Measurements from ENCODE around the gene NELL1.

The NELL1 gene

DNA sequence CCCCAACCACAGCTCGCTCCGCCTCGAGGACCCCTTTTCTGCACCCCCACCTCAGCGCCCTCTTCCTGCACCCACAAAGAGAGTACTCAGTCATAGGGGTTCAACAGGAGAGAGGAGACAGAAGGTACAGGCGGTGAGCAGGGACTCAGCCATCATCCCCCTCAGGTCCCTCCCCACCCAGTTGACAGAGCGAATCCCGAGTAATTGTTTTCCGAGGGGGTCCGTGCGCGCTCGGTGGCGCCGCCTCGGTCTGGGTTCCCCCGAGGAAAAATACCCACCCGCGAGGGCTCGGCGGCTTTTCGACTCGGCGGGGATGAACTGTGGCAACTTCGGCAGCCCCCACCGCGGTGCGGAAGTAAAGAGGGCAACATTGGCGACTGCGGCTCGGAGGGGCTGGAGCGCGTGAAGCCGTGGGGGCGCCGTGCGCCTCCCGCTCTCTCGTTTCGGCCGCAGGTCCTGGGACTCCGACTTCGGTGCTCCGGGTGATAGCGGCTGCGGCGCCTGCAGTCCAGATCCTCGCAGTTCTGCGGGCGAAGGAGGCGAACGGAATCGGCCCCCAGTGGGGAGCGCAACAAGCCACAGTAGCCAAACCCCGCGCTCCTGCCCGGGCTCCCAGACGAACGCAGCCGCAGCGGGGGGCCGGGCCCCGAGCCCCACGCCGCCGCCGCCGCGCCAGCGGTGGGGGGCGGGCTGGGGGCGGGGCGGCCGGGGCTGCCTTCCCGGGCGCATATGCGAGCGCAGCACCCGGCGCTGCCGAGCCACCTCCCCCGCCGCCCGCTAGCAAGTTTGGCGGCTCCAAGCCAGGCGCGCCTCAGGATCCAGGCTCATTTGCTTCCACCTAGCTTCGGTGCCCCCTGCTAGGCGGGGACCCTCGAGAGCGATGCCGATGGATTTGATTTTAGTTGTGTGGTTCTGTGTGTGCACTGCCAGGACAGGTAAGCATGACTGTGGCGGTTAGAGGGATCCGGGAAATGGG, at the start of gene NELL1:
Gene NELL1, plus strand, starts transcription at position 743 of the 976 bp plus-strand sequence.
- DNase-seq (ENCODE audit: low spot score), result peak; percentile 32

DNA sequence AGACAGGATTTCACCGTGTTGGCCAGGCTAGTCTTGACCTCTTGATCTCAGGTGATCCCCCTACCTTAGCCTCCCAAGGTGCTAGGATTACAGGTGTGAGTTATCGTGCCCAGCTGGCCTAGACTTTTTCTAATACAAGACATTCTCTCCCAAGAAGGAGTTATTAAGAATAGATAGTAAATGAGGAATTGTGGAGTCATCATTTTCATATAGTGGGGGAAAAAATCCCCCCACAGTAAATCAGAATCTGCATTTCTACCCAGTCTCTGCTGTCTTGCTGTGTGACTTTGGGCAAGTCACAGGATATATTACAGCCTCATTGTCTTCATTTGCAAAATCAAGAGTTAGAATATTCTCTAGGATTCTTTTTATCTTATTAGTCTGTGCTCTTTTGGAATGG, 48.4 kb upstream of the NELL1 start:
- DNase-seq (ENCODE audit: low spot score), result no peak

DNA sequence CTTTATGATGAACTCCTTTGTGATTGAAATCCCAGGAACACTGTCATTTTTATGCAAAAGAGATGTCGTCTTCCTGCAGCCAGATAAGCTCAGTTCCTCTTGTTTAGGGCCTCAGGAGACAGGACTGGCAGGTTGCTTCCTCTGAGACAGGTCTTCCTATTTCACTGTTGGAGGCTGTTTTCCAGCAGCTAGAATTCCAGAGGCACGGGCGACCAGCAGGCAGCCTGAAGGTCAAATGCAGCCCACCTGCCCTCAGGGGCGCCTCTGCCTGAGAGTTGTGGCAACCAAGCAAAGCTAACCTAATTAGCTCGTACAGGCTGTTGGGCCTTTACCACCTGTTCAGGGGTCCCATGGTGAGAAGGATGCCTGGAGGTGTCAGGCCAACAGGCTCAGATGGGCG, 47.7 kb upstream of the NELL1 start:
- no peak for DNase-seq (ENCODE audit: low spot score)

DNA sequence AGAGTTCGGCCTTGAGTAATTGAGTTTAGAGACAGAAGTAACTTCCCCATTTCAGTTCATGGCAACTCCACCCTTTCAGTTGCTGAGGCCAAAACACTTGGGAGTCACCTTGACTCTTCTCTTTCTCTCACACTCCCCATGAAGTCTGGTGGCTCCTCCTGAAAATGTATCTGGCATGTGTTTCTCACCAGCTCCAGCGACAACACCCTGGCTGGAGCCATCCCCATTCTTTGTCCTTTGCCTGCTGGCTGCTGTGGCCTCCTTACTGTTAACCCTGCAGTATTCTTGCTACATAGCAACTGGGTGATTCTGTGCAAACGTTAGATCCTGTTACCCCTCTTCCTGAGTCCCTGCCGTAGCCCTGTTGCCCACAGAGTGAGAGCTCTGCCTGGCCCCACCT, 46.1 kb upstream of the NELL1 start:
- no peak for DNase-seq (ENCODE audit: low spot score)

DNA sequence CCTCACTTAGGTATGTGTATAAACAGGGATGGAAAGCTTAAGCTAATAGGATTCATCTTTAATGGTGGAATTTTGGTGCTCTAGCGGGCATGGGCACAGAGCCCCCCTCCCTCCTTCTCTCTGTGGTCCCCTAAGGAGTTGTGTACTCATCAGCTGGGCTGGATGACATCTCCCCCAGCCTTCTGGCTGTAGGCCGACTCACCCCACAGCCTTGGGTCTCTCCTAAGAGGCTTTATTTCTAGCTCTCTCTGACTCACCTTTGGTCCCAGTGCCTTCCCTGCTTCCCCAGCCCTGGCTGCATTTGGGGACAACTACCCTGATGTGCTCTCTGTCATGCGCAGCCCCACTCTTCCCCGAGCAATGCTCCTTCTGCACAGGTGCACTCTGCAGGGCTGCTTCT, 43.1 kb upstream of the NELL1 start:
- DNase-seq (ENCODE audit: low spot score), result no peak

DNA sequence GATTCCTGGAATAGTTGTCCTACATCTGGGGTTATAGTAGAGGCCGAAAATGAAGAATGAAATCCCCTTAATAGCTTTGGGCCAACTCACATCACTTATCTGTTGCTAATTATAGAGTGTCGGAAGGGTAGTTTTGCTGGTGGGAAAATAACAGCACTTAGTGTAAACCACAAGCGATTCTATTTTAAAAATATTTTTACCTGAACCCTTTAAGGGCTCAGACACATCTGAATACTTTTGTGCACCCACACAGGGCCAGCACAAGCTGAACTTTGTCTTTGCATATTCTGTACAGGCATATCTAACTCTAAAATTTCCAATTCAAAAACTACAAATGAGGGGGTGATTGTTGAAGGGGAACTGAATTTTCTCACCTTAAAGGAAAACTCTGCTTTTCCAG, 42.4 kb upstream of the NELL1 start:
- no peak for DNase-seq (ENCODE audit: low spot score)

DNA sequence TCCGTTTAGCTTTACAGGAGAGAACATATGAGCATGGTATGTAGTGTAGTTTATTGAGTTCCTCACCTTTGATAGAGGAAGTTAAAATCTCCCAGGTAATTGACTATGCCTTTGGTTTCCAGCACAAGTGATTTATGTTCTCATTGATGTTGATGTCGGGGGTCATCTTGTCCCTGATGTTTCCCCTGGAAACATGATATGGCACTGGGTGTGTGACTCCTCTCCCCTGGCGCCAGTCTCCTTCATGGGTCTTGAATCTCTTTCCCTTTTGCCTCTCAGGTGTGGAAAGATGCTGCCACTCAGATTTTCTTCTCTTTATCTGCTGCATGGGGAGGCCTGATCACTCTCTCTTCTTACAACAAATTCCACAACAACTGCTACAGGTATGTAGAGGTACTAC, 41.7 kb upstream of the NELL1 start:
- DNase-seq (ENCODE audit: low spot score), result no peak

DNA sequence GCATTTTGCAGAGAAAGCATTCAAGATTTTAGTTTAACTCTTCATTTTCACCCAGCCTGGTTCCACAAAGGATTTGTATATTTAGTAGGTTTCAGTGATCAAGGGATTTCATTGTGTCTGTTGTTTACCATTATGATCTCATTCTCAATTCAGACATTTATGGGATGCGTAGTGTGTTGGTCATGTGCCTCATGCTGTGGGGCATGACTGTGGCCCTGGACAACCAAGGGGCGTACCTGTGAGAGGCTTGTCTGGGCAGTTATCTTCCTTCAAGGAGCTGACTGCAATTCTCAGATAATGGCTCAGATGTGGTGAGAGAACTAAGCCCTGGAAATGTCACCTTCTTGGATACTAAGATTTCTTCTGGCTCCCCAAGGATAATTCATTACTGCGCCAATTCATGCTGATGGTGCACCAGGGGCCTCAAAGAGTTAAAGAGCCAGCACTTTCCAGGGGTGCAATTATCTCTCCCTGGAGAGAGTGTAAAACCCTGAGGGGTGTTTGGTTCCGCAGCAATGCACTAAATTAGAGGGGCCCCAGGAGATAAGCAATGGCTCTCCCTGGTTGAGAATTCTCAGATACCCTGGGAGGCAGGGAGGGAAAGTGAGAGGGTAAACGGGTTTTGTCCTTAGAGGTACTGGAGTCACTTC, 37.7 kb upstream of the NELL1 start:
- no peak for DNase-seq (ENCODE audit: low spot score)

DNA sequence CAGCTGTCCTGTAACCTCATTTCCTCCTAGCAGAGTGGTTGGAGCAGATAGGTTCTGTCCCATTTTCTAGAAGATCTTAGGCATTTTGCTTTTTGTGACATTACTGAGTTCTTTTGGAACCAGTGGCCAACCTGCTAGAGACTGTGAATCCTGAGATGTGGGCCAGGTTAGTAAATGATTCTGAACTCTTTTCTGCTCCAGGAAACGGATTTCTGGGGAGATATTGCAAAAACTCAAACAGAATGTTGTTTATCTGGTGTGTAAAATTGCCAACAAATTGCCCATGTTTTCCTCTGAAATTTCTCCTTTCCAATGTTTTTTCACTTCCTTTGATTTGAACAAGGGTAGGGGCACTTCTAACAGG, 37.2 kb upstream of the NELL1 start:
- no peak for DNase-seq (ENCODE audit: low spot score)

DNA sequence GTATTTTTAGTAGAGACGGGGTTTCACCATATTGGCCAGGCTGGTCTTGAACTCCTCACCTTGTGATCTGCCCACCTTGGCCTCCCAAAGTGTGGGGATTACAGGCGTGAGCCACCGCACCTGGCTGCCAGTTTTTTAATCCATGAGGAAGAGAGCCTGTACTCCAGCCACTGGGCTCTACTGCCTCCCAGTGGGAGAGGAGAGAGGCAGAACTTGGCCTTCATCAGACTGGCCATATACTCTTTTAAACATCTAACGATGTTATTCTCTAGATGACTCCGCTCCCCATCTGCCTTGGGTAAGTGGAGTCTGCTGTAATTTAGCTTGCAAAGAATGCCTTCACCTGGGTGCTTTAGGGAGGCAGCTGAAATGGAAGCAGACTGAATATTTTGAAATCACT, 35.3 kb upstream of the NELL1 start:
- DNase-seq (ENCODE audit: low spot score), result no peak

DNA sequence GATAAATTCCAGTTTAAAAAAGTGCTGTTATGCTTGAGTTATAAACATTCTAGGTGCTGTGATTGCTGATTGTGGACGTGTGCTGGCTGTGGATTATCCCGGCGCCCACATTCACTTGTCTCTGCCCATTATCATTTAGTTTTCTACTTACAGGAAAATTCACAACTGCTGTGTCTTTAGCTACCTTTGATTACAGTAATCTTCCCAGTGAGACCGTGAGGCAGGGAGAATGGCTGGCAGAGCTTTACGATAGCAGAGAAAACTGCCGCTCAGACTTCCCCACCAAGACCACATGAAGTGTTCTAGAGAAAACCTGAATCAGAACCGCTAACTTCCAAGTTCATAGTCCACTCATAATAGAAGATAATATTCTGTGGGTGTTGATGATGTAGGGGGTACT, 34.6 kb upstream of the NELL1 start:
- DNase-seq (ENCODE audit: low spot score), result no peak

DNA sequence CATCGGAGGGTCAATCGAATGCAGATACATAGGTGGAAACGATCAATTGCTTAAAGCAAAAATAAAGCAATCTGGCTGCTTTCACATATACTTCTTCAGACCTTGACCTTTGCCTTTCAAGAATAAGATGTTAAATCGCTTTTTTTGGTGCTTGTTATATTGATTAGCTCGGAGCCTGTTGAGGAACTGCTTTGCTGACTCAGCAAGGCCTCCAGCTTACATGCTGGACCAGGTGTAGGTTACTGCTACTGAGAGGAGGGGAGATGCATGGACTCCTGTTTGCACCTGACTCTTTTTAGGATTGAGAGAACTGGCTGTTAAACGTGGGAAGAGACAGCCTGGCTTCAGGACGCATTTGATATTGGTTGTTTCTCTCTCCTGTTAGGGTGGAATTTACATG, 31.3 kb upstream of the NELL1 start:
- no peak for DNase-seq (ENCODE audit: low spot score)

DNA sequence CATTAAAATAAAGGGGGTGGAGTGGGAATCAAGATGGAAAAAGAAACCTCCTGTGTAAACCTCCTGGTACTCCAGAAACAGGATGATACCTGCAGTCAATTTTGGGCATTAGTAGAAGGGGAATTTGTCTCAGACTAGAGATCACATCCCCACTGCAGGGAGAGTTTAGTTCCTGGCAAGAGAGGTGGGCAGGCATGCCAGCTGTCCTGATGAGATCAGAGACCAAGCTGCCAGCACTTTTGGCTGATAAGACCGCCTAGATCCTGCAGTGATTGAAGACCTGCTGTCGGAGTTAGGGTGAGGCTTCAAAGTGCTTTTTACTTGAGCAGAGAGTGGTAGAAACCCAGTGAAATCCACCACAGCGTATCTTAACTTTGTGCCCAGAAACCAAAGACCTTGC, 29.7 kb upstream of the NELL1 start:
- no peak for DNase-seq (ENCODE audit: low spot score)

DNA sequence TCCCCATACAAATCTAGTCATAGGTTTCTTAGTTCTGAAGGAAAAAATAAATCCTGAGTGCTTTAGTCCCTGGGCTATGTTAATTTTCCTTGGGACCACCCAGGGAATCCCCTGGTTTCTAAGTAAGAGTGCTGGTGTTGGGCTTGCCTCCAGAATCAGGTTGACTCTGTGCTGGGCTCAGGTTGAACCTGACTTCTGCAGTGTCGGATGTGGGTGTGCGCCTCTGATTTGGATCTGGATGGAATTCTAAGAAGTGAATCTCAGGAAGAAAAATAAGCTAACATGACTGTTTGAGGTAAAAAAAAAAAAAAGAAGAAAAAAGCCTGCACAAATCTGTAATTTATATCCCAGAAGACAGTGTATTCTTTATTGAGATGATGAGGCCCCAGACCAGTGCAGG, 29.0 kb upstream of the NELL1 start:
- no peak for DNase-seq (ENCODE audit: low spot score)

DNA sequence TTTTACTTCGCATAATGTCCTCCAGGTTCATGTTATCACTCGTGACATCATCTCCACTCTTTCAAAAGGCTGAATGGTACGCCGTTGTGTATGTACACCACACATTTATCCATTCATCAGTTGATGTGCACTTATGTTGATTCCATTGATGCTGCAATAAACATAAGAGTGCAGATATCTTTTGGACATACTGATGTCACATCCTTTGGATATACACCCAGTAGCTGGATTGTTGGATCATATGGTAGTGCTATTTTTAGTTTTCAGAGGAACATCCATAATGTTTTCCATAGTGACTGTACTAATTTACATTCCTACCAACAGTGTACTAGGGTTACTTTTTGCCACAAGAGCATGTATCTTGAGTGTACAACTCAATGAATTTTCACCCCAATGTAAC, 25.0 kb upstream of the NELL1 start:
- DNase-seq (ENCODE audit: low spot score), result no peak

DNA sequence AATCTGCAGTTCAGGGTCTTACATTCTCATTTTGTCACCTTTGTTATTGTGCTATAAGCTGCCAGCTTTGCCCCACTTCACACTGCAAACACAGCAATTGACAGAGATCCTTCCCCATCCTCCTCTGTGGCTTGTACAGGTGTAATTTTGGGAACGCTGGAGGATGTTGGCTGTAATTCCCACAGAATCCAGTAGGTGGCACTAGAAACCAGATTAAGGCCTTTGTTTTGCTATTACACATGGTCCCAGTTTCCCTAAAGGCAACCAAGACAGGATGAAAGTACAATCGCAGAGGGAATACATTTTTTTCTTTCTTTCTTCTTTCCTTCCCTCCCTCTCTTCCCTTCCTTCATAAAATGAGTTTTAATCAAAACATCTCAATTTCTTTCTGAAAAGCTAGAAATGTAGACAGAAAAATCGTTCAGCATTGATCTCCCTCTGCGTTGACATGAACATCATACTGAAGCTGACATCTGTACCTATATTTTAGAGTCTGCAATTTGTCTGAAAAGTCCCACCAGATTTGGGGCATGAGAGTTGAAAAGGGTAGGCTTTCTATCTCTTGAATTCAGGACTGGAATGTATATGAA, 21.3 kb upstream of the NELL1 start:
- DNase-seq (ENCODE audit: low spot score), result peak; percentile 46

DNA sequence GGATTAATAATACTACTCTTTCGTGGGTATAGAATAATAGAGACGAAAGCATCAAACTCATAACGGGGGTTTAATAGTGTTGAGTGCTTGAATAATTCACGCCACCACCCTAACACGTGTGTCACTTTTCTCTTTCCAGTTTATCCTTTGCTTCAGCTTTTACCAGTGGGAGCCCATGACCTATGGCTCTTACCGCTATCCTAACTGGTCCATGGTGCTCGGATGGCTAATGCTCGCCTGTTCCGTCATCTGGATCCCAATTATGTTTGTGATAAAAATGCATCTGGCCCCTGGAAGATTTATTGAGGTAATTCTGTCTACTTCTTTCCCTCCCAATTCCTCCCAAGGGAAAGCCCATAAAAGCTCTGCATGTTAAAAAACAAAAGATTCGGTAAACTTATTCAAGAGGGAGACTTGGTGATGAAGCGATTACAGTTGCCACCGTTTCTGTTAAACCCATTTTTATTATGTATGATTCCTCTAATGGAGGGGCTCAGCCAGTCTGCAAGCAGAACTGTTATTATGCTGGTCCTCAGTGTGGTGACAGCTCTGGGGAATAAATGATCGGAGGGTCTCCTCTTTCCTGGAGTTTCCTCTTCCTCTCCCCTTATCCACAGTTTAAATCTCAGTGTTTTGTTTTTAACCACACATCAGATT, 17.1 kb upstream of the NELL1 start:
- no peak for DNase-seq (ENCODE audit: low spot score)

DNA sequence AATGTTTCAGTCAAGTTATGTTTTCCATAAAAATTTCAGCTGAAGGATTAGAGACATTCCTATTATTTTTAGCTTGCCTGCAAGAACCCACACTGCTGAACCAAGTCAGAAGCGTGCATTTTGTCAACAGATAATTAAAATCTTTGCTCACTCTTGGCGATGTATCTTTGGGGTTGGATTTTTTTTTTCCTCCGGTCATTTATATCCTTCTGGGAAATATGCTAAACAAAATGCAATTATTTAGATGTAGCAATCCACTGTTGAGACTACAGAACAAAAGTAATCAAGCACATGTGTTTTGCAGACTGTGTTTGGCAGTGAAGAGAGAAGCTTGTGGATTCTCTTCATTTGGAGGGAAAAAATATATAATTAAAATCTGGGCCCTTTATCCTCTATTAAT, 15.3 kb upstream of the NELL1 start:
- no peak for DNase-seq (ENCODE audit: low spot score)

DNA sequence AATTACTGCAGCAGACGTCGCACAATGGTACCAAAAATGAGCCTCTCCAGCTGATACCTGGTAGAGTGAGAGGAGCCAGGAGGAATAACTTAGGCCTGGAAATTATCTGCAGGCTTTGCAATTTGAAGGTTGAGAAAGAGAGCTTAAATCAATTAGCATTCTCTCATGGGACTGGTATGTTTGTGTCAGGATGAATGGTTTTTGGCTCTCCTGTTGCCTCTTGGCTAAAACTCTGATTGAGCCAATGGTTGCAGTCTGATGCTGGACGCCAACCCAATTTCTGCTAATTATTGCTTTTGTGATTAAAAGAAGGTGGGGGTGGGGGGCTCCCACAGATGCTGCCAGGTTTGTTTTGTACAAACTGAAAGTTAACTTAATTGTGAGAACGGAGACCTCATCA, 12.5 kb upstream of the NELL1 start:
- DNase-seq (ENCODE audit: low spot score), result no peak

DNA sequence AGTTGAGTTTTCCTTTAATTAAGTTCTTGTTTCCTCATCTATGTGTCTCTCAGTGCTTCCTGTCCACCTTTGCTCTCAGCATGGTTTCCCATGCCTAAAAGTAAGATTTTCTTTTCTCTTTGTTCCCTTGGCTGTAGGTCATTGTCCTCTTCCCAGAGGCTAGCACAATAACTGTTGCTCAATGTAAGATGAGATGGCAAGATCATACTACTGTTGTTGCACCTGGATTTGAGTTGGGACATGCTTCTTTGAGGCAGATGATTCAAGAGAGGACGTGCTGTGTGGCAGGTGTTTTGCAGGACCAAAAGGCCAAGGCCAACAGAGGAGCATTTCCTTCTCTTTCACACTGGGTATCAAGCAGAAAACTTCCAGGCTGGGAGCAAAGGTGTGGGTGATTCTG, 11.3 kb upstream of the NELL1 start:
- DNase-seq (ENCODE audit: low spot score), result no peak

DNA sequence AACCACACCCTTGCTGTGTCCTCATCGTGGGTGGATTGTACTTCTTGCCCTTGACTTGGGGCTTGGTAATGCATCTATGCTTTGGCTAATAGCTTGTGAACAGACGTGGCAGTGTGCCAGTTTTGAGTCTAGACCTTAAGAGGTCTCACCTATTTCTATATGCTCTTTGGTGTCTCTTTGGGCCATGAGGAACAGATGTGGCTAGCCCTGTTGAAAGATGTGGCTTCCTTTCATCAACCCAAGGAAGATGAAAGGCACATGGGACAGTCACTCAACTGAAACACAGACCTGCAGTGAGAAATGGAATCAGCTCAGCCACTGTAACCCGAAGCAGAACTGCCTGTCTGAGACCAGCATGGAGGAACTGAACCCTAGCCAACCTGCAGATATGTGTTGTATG, 7.9 kb upstream of the NELL1 start:
- DNase-seq (ENCODE audit: low spot score), result no peak

DNA sequence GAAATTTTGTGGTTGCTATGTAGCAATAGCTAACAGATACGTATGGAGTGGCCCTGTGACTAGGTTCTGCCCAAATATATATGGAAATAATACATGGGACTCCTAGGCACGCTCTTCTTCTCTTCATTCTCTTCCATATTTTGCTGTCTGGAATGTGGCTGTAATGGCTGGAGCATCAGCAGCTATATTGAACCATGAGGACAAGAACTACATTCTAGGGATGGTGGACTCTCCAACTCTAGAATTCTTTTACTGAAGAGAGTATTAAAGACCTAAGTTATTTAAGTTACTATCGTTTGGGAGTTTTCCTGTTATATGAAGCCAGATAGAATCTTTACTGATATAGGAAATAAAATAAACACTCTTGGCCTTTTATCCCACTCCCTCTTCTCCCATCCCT, 7.5 kb upstream of the NELL1 start:
- DNase-seq (ENCODE audit: low spot score), result no peak

Measured in HuH-7.5 (cell line).